ENCODE results near the gene EIF5A2.
A peak's percentile ranks its signal among the peaks of the same experiment; 100 is the strongest.

EIF5A2 gene

GRCh38 chr3:170868577-170869238 is 39.7 kb downstream of the EIF5A2 start:
- peak; percentile 21 for DNase-seq
- TF ChIP-seq EZH2 (optimal IDR thresholded peaks at IDR 0.05; ENCODE audit: low read depth, low read length), result no peak
- TF ChIP-seq, protein P1, sequence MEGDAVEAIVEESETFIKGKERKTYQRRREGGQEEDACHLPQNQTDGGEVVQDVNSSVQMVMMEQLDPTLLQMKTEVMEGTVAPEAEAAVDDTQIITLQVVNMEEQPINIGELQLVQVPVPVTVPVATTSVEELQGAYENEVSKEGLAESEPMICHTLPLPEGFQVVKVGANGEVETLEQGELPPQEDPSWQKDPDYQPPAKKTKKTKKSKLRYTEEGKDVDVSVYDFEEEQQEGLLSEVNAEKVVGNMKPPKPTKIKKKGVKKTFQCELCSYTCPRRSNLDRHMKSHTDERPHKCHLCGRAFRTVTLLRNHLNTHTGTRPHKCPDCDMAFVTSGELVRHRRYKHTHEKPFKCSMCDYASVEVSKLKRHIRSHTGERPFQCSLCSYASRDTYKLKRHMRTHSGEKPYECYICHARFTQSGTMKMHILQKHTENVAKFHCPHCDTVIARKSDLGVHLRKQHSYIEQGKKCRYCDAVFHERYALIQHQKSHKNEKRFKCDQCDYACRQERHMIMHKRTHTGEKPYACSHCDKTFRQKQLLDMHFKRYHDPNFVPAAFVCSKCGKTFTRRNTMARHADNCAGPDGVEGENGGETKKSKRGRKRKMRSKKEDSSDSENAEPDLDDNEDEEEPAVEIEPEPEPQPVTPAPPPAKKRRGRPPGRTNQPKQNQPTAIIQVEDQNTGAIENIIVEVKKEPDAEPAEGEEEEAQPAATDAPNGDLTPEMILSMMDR (IDR thresholded peaks at IDR 0.05; ENCODE audit: low read length), result no peak
- no peak for TF ChIP-seq EZH2phosphoT487 (IDR thresholded peaks at IDR 0.05; ENCODE audit: low read length)
- H3K79me2 ChIP-seq (ENCODE audit: low read length), result peaks cover 28% of the 10 kb centered on the region

DNA sequence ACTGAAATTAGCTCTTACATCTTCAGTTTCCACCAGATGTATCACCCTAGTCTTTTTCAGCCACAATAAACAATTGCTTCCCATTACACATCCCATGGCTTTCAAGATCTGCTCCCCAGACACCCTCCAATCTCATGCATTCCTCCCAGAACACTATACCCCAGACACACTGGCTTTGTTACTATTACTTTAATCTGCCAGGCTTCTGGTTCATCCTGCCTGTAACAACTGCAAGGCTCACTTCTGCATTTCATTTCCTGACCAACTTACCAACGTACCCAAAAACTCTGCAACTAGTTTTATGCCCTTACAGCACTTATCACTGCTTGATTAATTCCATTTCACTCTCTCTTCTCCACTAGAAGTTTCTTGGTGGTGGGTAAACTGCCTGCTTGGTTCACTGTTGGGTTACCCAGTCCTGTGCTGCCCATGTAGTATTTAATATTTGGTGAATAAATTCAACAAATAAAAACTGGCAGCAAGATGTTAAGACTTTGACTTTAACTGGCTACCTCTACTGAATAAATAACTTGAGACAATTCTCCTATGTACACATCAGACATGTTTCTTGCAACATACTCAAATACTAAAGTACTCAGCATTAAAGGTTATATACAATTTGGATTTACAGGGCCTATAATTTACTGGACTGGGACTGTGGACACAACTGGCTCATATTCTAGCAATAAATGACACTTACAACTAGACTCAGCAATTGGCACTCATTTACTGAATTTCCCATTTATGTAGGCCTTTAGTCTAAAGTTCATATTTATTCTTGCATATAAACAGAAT is 41.1 kb downstream of the EIF5A2 start:
- Histone ChIP-seq H3K27me3 (replicated peaks; ENCODE audit: insufficient read depth, low read length) (no peaks in the 10 kb centered on the region), H3K9ac (ENCODE audit: low read length) (peak overlapping the region; percentile 12; the same call in 1 of the 2 replicates), H3K4me1 (ENCODE audit: low read length) (peaks cover 8% of the 10 kb centered on the region), H3F3A (ENCODE audit: insufficient read depth, low read length) (peaks cover 59% of the 10 kb centered on the region), H3K9me3 (replicated peaks; ENCODE audit: insufficient read depth, low read length) (no peaks in the 10 kb centered on the region), H2AFZ (ENCODE audit: low read length) (no peak overlapping the region), H3K79me2 (ENCODE audit: low read length) (peaks cover 28% of the 10 kb centered on the region), H3K27ac (ENCODE audit: low read length) (no peak overlapping the region; the same call in 1 of the 2 replicates), H3K4me3 (ENCODE audit: low read length) (peak overlapping the region; percentile 47; the same call in 1 of the 2 replicates), H3K9me2 (replicated peaks; ENCODE audit: insufficient read depth, low read length) (no peaks in the 10 kb centered on the region), H3K4me2 (ENCODE audit: low read depth, low read length) (peak overlapping the region; percentile 70), H4K20me1 (ENCODE audit: insufficient read depth, low read length) (peaks cover 23% of the 10 kb centered on the region; the same call in 1 of the 2 replicates), H3K36me3 (replicated peaks; ENCODE audit: insufficient read depth, low read length) (peaks cover 13% of the 10 kb centered on the region)
- TF ChIP-seq EZH2 (optimal IDR thresholded peaks at IDR 0.05; ENCODE audit: low read depth, low read length) (no peak), EZH2phosphoT487 (IDR thresholded peaks at IDR 0.05; ENCODE audit: low read length) (no peak)
- TF ChIP-seq, protein P1 (IDR thresholded peaks at IDR 0.05; ENCODE audit: low read length), result no peak
- DNase-seq, result no peak

More at GRCh38 chr3:170868577-170869238, 39.7 kb downstream of the EIF5A2 start:
- peak overlapping the region; percentile 88 for H3K4me3 ChIP-seq (ENCODE audit: low read length)
- H3K27me3 ChIP-seq (replicated peaks; ENCODE audit: insufficient read depth, low read length), result no peaks in the 10 kb centered on the region
- no peaks in the 10 kb centered on the region for H3K9me2 ChIP-seq (replicated peaks; ENCODE audit: insufficient read depth, low read length)
- peaks cover 23% of the 10 kb centered on the region; the same call in 1 of the 2 replicates for H4K20me1 ChIP-seq (ENCODE audit: insufficient read depth, low read length)
- peaks cover 59% of the 10 kb centered on the region for H3F3A ChIP-seq (ENCODE audit: insufficient read depth, low read length)
- peak overlapping the region; percentile 78; the same call in 1 of the 2 replicates for H3K27ac ChIP-seq (ENCODE audit: low read length)
- no peaks in the 10 kb centered on the region for H3K9me3 ChIP-seq (replicated peaks; ENCODE audit: insufficient read depth, low read length)
- H3K9ac ChIP-seq (ENCODE audit: low read length), result peak overlapping the region; percentile 94
- no peak overlapping the region for H2AFZ ChIP-seq (ENCODE audit: low read length)
- H3K4me2 ChIP-seq (ENCODE audit: low read depth, low read length), result peak overlapping the region; percentile 70
- peaks cover 13% of the 10 kb centered on the region for H3K36me3 ChIP-seq (replicated peaks; ENCODE audit: insufficient read depth, low read length)
- peaks cover 8% of the 10 kb centered on the region for H3K4me1 ChIP-seq (ENCODE audit: low read length)

GRCh38 chr3:170866499-170866898 is 41.9 kb downstream of the EIF5A2 start:
- H3F3A ChIP-seq (ENCODE audit: insufficient read depth, low read length), result peaks cover 59% of the 10 kb centered on the region
- H4K20me1 ChIP-seq (ENCODE audit: insufficient read depth, low read length), result peaks cover 23% of the 10 kb centered on the region; the same call in 1 of the 2 replicates
- TF ChIP-seq EZH2 (optimal IDR thresholded peaks at IDR 0.05; ENCODE audit: low read depth, low read length), result no peak
- TF ChIP-seq EZH2phosphoT487 (IDR thresholded peaks at IDR 0.05; ENCODE audit: low read length), result no peak
- TF ChIP-seq, protein P1 (IDR thresholded peaks at IDR 0.05; ENCODE audit: low read length), result no peak
- H3K9me3 ChIP-seq (replicated peaks; ENCODE audit: insufficient read depth, low read length), result no peaks in the 10 kb centered on the region
- no peak overlapping the region for H3K4me3 ChIP-seq (ENCODE audit: low read length)
- H3K4me1 ChIP-seq (ENCODE audit: low read length), result peaks cover 8% of the 10 kb centered on the region
- no peak overlapping the region for H3K9ac ChIP-seq (ENCODE audit: low read length)
- H3K27me3 ChIP-seq (replicated peaks; ENCODE audit: insufficient read depth, low read length), result no peaks in the 10 kb centered on the region
- H2AFZ ChIP-seq (ENCODE audit: low read length), result no peak overlapping the region
- no peak overlapping the region for H3K27ac ChIP-seq (ENCODE audit: low read length)
- H3K36me3 ChIP-seq (replicated peaks; ENCODE audit: insufficient read depth, low read length), result peaks cover 13% of the 10 kb centered on the region
- no peak for DNase-seq
- peaks cover 28% of the 10 kb centered on the region for H3K79me2 ChIP-seq (ENCODE audit: low read length)
- H3K9me2 ChIP-seq (replicated peaks; ENCODE audit: insufficient read depth, low read length), result no peaks in the 10 kb centered on the region
- H3K4me2 ChIP-seq (ENCODE audit: low read depth, low read length), result no peak overlapping the region
